HEK293T (cell line): ENCODE measurements around the gene GRIA3.

Source experiments
- BHLHE40 ChIP-seq: fragments of 450-650 bp; IDR thresholded peaks from 2 replicates; pipeline ENCODE4 v1.6.1; 2016; ENCODE audit warnings: mild to moderate bottlenecking, moderate library complexity, borderline replicate concordance
- CTBP1 ChIP-seq: fragments of 450-650 bp; IDR thresholded peaks from 2 replicates; pipeline ENCODE4 v1.6.1; 2016; ENCODE audit warnings: borderline replicate concordance
- FOXM1 ChIP-seq: fragments of 450-650 bp; IDR thresholded peaks from 2 replicates; pipeline ENCODE4 v1.6.1; 2017; ENCODE audit warnings: mild to moderate bottlenecking, borderline replicate concordance
- SP1 ChIP-seq: fragments of 450-650 bp; IDR thresholded peaks from 2 replicates; pipeline ENCODE4 v1.6.1; 2017
- SUZ12 ChIP-seq: fragments of 450-650 bp; IDR thresholded peaks from 2 replicates; pipeline ENCODE4 v1.6.1; 2016; ENCODE audit warnings: mild to moderate bottlenecking

DNA sequence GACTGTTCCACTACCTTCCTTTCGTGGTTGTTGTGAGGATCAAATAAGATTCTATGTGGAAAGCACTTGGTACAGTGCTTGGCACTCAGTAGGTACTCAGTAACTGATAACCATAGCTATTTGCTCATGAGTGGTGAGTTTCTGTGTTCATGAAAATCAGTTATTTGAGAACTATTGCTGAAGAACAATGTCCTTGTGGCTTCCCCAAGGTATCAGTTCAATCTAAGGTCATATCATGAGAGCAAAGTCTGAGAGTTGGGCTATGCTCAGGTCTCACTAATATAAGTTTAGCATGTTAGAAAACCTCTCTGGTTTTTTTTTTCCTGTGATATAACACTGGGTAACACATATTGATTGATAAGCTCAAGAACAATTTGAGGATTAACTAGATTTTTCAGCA, 147.8 kb downstream of the GRIA3 start:
- TF ChIP-seq CTBP1, result no peak
- TF ChIP-seq BHLHE40, result no peak
- TF ChIP-seq SUZ12, result no peak
- TF ChIP-seq SP1, result no peak
- TF ChIP-seq FOXM1, result no peak
